ENCODE data around the gene AGAP9. TPM values are rescaled to one million over a fixed set of nuclear protein-coding genes. Genes with fewer than 3 reads are reported as not detected.
"Not testable (repeated sequence)": the region's sequence is repeated elsewhere in the genome, so short reads cannot be mapped to it uniquely, and the experiment has no call there.

AGAP9 gene
- total RNA-seq, 1 experiment from 2014 or later = 8.6 TPM

GRCh38 chr10:47467458-47467857 lies 56.0 kb downstream of the AGAP9 start:
- H2BK15ac ChIP-seq (ENCODE audit: low read depth, low read length); H3K9me3 Mint-ChIP-seq; H2AK5ac ChIP-seq (ENCODE audit: insufficient read length, low read length); H3K79me2 ChIP-seq (ENCODE audit: insufficient read depth, low read length); H3K18ac ChIP-seq (ENCODE audit: insufficient read length, low read depth, low read length); H3K23me2 ChIP-seq (ENCODE audit: insufficient read length, low read depth, low read length, poor library complexity, severe bottlenecking); H4K8ac ChIP-seq (replicated peaks; ENCODE audit: insufficient read length, low read depth, low read length); H3K4me1 Mint-ChIP-seq; H3K27ac Mint-ChIP-seq; H3K27ac ChIP-seq (ENCODE audit: insufficient read length, low read depth, low read length); H3K27me3 Mint-ChIP-seq (ENCODE audit: low read depth); H3K9me3 ChIP-seq (ENCODE audit: control insufficient read depth, low read depth, low read length); H2AFZ ChIP-seq (ENCODE audit: low read length); DNase-seq; H3K14ac ChIP-seq (ENCODE audit: insufficient read depth, low read length); H3K23ac ChIP-seq (ENCODE audit: insufficient read length, low read depth, low read length); H3K9ac ChIP-seq (ENCODE audit: extremely low read depth, insufficient read length, low read length); H3K79me1 ChIP-seq (ENCODE audit: insufficient read depth, low read depth, low read length, poor library complexity, severe bottlenecking); H3K4me1 ChIP-seq (ENCODE audit: insufficient read depth, low read length); H2BK120ac ChIP-seq (ENCODE audit: low read depth, low read length, poor library complexity, severe bottlenecking); H4K20me1 ChIP-seq (ENCODE audit: control insufficient read depth, insufficient read depth, insufficient read length); H2BK20ac ChIP-seq (ENCODE audit: low read depth, low read length, poor library complexity, severe bottlenecking); H3K4ac ChIP-seq (ENCODE audit: low read depth, low read length); H3K27me3 ChIP-seq (ENCODE audit: insufficient read depth, low read length); H2BK12ac ChIP-seq (ENCODE audit: insufficient read length, low read depth, low read length); H3K36me3 Mint-ChIP-seq (ENCODE audit: insufficient read depth in 1 of 3, low read depth in 3 of 3); H3K4me2 ChIP-seq (ENCODE audit: insufficient read depth, insufficient read length, low read length); H2BK5ac ChIP-seq (ENCODE audit: insufficient read length, low read length); H3K56ac ChIP-seq (ENCODE audit: insufficient read length, low read depth, low read length); H3K4me3 Mint-ChIP-seq; H3T11ph ChIP-seq (ENCODE audit: low read length); H4K91ac ChIP-seq (ENCODE audit: insufficient read length, low read depth, low read length); H4K5ac ChIP-seq (ENCODE audit: insufficient read length, low read depth, low read length): not testable (repeated sequence)
- WGBS (ENCODE audit: extremely low coverage, insufficient read length, low lambda C conversion rate) = no CpG with 5 or more reads among the region's 5 CpGs

GRCh38 chr10:47465216-47465917 lies 58.1 kb downstream of the AGAP9 start:
- not testable (repeated sequence) for H3K4ac ChIP-seq (ENCODE audit: low read depth, low read length); H3K4me3 Mint-ChIP-seq; H3K79me2 ChIP-seq (ENCODE audit: insufficient read depth, low read length); H4K5ac ChIP-seq (ENCODE audit: insufficient read length, low read depth, low read length); H3K36me3 Mint-ChIP-seq (ENCODE audit: insufficient read depth in 1 of 3, low read depth in 3 of 3); H3K18ac ChIP-seq (ENCODE audit: insufficient read length, low read depth, low read length); H4K91ac ChIP-seq (ENCODE audit: insufficient read length, low read depth, low read length); H2BK5ac ChIP-seq (ENCODE audit: insufficient read length, low read length); H2BK15ac ChIP-seq (ENCODE audit: low read depth, low read length); H3K4me1 Mint-ChIP-seq; H3K9ac ChIP-seq (ENCODE audit: extremely low read depth, insufficient read length, low read length); H2AFZ ChIP-seq (ENCODE audit: low read length); H3K27me3 Mint-ChIP-seq (ENCODE audit: low read depth); H4K20me1 ChIP-seq (ENCODE audit: control insufficient read depth, insufficient read depth, insufficient read length); H3K14ac ChIP-seq (ENCODE audit: insufficient read depth, low read length); H3K27me3 ChIP-seq (ENCODE audit: insufficient read depth, low read length); H2BK20ac ChIP-seq (ENCODE audit: low read depth, low read length, poor library complexity, severe bottlenecking); H3T11ph ChIP-seq (ENCODE audit: low read length); H4K8ac ChIP-seq (replicated peaks; ENCODE audit: insufficient read length, low read depth, low read length); H3K79me1 ChIP-seq (ENCODE audit: insufficient read depth, low read depth, low read length, poor library complexity, severe bottlenecking); H3K4me2 ChIP-seq (ENCODE audit: insufficient read depth, insufficient read length, low read length); H3K9me3 Mint-ChIP-seq; H2AK5ac ChIP-seq (ENCODE audit: insufficient read length, low read length); H2BK120ac ChIP-seq (ENCODE audit: low read depth, low read length, poor library complexity, severe bottlenecking); H3K56ac ChIP-seq (ENCODE audit: insufficient read length, low read depth, low read length); H3K23ac ChIP-seq (ENCODE audit: insufficient read length, low read depth, low read length); H3K9me3 ChIP-seq (ENCODE audit: control insufficient read depth, low read depth, low read length); H3K27ac Mint-ChIP-seq; DNase-seq; H3K27ac ChIP-seq (ENCODE audit: insufficient read length, low read depth, low read length); H3K4me1 ChIP-seq (ENCODE audit: insufficient read depth, low read length); H2BK12ac ChIP-seq (ENCODE audit: insufficient read length, low read depth, low read length); H3K23me2 ChIP-seq (ENCODE audit: insufficient read length, low read depth, low read length, poor library complexity, severe bottlenecking)
- WGBS (ENCODE audit: extremely low coverage, insufficient read length, low lambda C conversion rate) = no CpG with 5 or more reads among the region's 14 CpGs

Measured in H9 (cell line).